ENCODE measurements around the gene CMTR2. TPM values are rescaled to one million over a fixed set of nuclear protein-coding genes. Genes with fewer than 3 reads are reported as not detected.

Gene CMTR2
- total RNA-seq, 1 donor from 2014 or later, result 20.5 TPM

- TF ChIP-seq CTCF (conservative IDR thresholded peaks at IDR 0.05), result no peak
- Mint-ChIP-seq H3K27me3 (ENCODE audit: low read depth) (no peaks in the 10 kb centered on the region), H3K4me1 (peaks cover 7% of the 10 kb centered on the region), H3K9me3 (no peaks in the 10 kb centered on the region), H3K4me3 (no peak overlapping the region), H3K36me3 (ENCODE audit: low read depth) (no peaks in the 10 kb centered on the region), H3K27ac (ENCODE audit: unreplicated experiment) (no peak overlapping the region)
- no peak for DNase-seq (ENCODE audit: low read depth, low spot score)
These were observed 44.7 kb downstream of the CMTR2 start for GRCh38 chr16:71244521-71244920.

GRCh38 chr16:71242601-71243000, 46.6 kb downstream of the CMTR2 start:
- no peaks in the 10 kb centered on the region for H3K36me3 Mint-ChIP-seq (ENCODE audit: low read depth)
- H3K27me3 Mint-ChIP-seq (ENCODE audit: low read depth), result peaks cover 3% of the 10 kb centered on the region
- no peaks in the 10 kb centered on the region for H3K9me3 Mint-ChIP-seq
- no peak for TF ChIP-seq CTCF (conservative IDR thresholded peaks at IDR 0.05)
- no peak overlapping the region for H3K4me3 Mint-ChIP-seq
- H3K27ac Mint-ChIP-seq (ENCODE audit: unreplicated experiment), result no peak overlapping the region
- DNase-seq (ENCODE audit: low read depth, low spot score), result no peak
- peaks cover 7% of the 10 kb centered on the region for H3K4me1 Mint-ChIP-seq

GRCh38 chr16:71242036-71242435, 47.2 kb downstream of the CMTR2 start:
- H3K36me3 Mint-ChIP-seq (ENCODE audit: low read depth), result no peaks in the 10 kb centered on the region
- H3K9me3 Mint-ChIP-seq, result no peaks in the 10 kb centered on the region
- DNase-seq (ENCODE audit: low read depth, low spot score), result no peak
- H3K27me3 Mint-ChIP-seq (ENCODE audit: low read depth), result peaks cover 3% of the 10 kb centered on the region
- H3K4me3 Mint-ChIP-seq, result no peak overlapping the region
- H3K27ac Mint-ChIP-seq (ENCODE audit: unreplicated experiment), result no peak overlapping the region
- H3K4me1 Mint-ChIP-seq, result peaks cover 7% of the 10 kb centered on the region
- TF ChIP-seq CTCF (conservative IDR thresholded peaks at IDR 0.05), result no peak

Other genes with a start within 250 kb of the CMTR2 start
- 7.5 and 7.8 TPM in 2 replicates for gene HYDIN, start 58.7 kb downstream of the CMTR2 start, total RNA-seq
- gene CALB2, start 69.3 kb upstream of the CMTR2 start, total RNA-seq, result not detected in 2 replicates
- not detected in 2 replicates for gene TLE7, start 152.7 kb upstream of the CMTR2 start, total RNA-seq
- gene ZNF23, start 172.8 kb upstream of the CMTR2 start, total RNA-seq, result 14.2 and 14.3 TPM in 2 replicates
- 6.4 and 7.4 TPM in 2 replicates for gene ZNF19, start 199.9 kb upstream of the CMTR2 start, total RNA-seq
- not detected in 2 replicates for gene CHST4, start 237.0 kb upstream of the CMTR2 start, total RNA-seq

Measured in neural crest cell (in vitro differentiated cells).